Stimulated activated CD4-positive, alpha-beta T cell treated with anti-CD3 and anti-CD28 coated beads, Interleukin-15, amount 100 ng/mL, for 24 hours (primary cell): ENCODE measurements around the gene HDAC3.

Source experiments
- DNase-seq: peaks from one replicate; pipeline ENCODE4 v3.0.0-alpha.2; 2020

Gene HDAC3

DNA sequence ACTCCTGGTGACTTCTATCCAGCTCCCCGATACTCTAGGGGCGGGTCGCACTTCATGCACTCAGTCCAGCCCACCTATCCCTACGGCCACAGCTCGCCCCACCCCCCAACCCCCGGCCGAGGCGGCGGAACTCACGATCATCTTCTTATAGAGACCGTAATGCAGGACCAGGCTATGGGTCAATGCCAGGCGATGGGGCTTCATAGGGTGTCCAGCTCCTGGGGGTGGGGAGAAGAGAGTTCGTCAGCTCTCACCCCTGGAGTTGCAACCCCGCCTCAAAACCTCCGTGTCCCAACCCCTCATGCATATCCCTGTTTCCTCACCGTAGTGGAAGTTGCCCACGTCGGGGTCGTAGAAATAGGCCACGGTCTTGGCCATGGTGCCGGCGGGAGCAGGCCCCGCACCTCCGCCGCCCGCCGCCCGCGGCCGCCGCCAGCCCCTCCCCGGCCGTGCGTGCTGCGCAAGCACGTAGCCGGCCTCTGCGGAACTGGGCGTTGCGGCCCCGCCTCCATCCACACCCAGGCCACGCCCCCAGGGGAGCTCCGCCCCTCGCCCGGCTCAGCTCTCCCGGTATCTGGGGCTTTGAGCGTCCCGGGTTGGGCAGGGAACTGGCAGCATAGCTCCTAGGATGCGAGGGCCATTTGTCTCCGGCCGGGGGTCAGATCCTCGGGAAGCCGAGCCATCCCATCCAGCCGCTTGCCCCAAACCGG is at the start of gene HDAC3, which contains the start of gene RELL2:
Gene HDAC3 (minus strand): TSS at position 437 of the 710 bp plus-strand sequence. CDS start 59 bp downstream, at position 378.
Gene RELL2 (plus strand): TSS at position 585 of the 710 bp plus-strand sequence. CDS start 1,229 bp downstream, outside the sequence.
- peak; percentile 95 for DNase-seq

DNA sequence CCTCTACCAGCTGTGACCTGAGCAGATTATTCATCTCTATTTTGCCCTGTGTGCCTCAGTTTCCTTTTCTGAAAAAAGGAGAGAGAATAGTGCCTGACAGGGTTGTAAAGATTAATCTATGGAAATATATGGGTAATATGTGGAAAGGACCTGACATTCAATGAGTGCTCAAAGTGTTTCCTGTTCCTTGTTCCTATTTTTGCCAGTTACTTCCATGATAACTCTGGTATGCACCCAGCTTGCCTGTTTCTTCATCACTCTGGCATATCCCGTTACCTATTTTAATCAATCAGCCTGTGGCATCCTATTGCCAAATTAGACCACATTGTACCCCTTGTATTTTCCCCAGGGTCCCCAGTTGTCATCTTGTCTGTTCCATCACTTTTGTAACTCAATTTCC is 48.9 kb upstream of the HDAC3 start:
- DNase-seq: no peak

DNA sequence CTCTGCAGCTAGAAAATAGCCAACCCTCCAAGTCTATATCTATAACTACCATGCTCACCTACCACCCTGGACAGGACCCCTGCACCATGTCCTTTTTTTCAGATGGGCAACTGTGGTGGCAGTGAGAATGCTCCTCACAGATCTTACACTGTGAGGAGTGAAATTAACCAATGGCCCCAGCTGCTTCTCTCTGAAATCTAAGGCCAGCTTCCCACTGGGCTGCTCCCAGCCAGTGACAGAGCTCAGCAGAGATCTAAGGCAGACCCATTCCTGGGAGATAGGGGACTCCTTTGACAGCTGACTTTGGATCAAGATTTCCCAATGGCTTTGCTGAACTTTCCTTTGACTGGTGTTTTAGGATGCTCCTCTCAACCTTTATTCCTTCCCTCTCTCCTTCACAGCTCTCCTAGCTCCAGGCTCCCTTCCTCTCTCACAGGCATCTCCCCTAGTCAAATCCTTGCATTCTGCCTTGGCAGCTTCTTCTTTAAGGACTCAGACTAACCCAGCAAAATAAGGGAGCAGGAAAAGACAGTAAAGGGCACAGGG is 47.0 kb upstream of the HDAC3 start:
- no peak for DNase-seq

DNA sequence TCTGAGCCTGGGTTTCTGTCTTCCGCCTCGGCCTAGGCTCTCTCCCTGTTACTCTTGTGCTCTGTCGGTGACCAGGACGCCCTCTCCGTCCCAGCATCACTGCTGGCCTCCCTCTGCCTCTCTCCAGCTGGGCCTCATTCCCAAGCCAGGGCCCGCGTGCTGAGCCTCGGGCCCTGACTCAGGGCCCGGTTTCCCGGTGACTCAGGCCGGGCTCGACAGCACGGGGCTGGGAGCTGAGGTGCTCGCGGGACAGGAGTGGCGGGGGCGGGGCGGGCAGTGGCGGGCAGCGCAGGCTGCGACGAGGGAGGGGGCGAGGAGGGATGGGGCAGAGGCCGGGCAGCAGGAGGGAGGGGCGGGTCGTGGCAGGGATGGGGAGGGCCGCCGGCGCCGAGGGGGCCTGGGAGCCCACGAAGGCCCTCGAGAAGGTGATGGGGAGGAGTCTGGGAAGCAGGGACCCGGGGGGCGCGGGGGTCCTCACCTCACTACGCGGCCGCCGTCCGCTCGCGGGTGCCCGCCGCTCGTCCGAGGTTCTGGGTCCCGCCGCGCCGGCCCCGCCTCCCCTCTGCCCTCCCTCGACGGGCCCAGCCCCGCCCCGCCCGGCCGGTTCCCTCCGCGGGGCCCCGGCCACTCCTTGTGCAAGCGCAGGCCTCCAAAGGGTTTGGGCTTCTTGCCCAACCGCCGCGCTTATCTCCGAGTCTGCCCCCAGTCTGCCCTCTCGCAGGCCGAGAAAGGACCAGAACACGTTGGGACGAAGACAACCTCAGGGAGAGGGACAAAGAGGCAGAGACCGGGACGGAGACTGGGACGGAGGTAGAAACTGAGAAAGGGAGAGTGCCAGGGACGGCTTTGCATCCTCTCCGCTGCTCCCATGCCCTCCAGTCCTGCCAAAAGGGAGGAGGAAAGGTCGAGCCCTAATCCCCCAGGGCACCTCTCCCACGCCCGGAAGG is 45.3 kb upstream of the HDAC3 start, which contains the start of gene ARAP3:
Gene ARAP3 (minus strand): TSS at position 536 of the 947 bp plus-strand sequence. CDS start 1,744 bp downstream, outside the sequence.
- peak; percentile 52 for DNase-seq

DNA sequence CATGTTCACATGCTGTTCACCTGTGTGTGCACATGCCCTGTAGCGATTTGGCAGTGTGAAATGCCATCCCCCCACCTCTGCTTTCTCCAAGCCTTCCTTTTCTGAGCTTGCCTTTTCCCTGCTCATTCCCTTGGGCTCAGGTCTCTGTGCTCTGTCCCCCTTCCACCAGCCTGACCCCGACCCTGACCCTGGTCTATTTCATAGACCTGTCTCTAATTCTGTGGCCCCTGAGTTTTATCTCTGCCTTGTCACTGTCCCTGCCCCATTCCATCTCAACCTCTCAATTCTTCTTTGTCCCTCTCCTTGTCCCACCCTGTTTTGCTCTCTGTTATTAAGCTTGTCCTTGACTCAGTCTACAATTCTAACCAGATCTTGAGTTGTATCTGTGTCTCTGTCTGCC is 44.6 kb upstream of the HDAC3 start:
- DNase-seq: no peak

DNA sequence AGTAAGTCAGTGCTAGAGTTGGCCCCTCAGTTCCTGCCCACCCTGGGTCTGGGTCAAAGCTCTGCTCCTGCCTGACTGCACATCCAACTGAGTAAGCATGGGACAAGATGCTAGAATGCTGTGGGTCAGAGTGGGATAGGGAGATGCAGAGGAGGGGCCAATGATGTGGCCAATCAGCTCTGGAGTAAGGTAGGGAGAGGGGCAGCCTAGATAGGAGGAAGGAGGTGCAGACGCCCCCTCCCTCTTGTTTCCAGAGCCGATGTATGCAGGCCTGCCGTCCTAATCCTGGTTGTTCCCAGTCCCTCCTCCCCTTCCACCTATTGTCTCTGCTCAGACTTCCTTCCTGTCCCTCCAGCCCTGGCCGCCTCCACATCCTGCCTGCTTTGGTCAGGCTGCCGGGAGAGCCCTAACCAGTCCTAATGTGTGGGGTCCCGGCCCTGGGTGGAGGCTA is 44.1 kb upstream of the HDAC3 start:
- no peak for DNase-seq

DNA sequence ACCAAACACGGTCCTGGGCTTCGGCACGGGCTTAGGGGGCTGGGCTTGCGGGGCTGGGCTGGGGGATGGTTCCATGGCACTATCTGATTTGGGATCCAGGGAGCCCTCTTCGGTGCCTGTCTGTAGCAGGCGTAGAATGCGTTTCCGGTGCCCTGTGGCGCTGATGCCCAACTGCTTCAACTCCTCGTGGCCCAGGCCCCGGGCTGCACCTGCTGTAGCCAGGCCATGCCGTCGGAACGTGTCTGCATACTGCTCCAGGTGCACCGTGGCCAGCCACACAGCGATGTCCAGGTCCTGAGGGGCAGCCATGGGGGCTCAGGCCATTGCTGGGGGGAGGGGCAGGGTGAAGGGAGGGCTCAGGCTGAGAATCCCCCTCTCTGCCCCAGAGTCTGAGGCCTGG is 43.5 kb upstream of the HDAC3 start:
- DNase-seq: no peak

DNA sequence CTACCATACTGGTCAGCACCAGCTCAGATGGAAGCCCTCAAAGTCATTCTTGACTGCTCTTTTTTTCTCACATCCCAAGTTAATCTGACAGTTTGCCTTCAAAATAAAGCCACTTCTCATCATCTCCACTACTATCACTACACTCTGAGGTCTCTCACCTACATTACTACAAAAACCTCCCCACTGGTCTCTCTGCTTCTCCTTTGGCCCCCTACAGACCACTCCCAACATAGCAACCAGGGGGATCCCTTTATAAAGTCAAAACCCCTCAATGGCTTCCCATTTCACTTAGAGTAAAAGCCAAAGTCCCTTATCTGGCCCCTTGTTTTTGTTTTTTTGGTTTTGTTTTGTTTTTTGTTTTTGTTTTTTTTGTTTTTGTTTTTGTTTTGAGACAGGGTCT is 40.8 kb upstream of the HDAC3 start:
- no peak for DNase-seq

DNA sequence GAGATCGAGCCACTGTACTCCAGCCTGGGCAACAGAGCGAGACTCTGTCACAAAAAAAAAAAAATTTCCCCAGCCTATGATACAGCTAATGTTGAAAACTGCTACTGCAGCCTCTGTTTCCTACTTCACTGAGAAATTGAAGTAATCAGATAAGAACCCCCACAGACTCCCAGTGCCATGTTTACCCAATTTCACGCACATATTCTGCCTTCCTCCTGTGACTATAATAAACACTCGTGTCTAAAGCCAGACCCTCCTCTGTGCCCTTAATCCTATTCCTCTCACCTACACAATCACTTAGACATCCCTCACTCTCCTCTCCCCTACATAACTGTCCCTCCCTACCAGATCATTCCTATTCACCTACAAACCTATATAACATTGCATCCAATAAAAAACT is 39.0 kb upstream of the HDAC3 start:
- DNase-seq: no peak

DNA sequence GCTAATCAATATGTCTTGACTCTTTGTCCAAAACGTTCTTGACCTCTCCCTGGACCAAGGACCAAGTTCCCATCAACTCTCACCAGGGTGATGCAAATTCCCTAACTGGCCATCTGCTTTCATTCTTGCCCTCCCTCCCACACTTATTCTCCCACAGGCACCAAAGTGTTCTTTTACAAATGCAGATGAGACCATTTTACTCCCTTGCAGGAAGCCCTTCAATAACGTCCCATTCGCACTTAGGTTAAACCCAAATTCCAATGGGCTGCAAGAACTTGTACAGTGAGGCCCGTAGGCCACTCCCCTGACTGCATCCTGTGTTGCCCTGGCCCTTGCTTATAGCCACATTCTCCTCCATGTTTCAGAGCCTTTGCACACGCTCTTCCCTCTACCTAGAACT is 38.1 kb upstream of the HDAC3 start:
- no peak for DNase-seq

DNA sequence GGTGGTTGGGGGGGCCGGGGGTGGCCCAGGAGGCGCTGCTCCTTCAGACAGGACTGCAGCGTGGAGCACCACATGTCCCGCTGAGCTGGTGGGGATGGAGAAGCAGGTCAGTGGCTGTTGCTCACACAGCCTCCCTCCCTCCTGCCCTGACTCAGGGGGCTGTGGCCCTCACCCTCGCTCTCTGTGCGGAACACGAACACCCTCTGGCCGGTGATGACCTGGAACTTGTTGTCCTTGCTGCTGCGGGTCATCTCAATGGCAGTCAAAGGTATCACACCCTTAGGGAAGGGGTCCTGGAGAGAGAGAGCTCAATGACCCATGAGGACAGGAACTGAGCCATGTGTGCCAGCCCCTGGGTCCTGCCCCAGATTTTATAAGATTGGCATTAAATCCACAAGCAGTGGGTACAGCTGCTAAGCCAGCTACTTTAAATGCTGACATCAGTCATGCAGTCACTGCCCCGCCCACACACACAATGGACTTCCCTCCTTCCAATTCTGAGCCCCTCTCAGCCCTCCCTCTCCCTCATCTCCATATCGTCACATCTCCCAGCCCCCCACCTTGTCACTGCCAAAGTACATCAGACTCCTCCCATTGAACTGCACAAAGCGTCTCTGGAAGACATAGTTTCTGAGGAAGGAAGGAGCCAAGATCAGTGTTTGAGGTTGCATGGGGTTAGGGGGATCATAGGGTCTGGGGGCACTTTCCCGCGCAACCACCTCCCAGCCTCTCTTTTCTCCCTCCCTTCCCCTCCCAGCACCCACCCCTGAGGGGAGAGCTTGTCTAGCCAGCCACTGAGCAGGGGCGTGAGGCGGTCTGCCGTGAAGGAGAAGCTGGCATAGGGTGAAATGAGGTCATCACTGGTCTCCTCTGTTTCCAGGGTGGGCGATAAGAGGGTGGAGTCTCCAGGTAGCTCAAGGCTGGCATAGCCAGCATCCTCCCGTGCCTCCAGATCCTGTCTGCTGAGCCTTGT is 36.5 kb upstream of the HDAC3 start:
- no peak for DNase-seq

DNA sequence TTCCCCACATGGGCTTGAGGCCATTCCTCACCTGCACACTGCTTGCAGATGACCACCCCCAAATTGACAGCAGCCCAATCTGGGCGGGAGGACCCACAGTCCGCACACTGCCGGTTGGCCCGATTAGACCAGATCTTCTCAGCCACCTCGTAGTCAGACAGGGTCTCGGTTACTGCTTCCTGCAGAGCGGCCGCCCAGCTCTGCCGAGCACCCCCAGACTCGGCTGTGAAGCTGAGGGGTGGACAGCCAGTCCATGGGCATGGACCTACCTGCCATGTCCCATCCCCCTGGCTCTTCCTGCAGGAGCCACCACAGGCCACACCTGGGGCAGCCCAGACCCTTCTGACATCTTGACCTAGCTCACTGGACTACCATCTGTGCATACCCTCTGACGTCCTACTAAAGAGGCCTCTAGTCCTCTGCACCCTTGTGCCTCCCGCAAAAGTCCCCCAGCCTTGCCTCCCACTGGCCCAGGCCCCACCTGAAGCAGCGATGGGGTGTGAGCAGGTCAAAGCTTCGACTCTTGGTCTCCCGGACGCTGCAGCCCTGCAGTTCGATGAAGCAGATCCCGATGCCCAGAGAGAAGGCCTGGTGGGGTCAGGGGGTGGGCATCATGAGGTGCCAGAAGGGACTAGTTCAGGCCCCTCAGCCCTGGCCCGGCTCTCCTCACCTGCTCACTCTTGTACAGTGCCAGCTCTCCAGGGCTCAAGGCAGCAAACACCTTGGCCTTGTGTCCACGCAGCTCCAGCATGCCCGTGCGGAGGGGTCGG is 35.6 kb upstream of the HDAC3 start:
- DNase-seq: no peak

DNA sequence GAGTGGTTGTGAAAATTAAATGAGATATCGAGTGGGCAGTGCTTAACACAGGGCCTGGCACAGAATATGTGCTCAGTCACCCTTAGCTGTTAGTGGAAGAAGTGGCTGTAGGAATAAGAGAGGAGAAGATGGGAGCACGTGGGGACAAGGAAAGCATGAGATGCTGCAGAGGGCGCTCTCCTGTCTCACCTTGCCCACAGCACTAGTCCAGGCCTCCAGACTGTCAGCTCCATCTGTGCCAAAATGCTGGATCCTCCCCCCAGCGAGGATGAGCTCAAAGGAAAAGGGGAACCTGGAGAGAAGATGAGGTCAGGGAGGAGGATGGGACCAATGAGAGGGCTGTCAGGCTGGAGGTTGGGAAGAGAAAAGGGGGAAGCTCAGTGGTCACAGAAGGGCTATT is 32.9 kb upstream of the HDAC3 start:
- DNase-seq: no peak

DNA sequence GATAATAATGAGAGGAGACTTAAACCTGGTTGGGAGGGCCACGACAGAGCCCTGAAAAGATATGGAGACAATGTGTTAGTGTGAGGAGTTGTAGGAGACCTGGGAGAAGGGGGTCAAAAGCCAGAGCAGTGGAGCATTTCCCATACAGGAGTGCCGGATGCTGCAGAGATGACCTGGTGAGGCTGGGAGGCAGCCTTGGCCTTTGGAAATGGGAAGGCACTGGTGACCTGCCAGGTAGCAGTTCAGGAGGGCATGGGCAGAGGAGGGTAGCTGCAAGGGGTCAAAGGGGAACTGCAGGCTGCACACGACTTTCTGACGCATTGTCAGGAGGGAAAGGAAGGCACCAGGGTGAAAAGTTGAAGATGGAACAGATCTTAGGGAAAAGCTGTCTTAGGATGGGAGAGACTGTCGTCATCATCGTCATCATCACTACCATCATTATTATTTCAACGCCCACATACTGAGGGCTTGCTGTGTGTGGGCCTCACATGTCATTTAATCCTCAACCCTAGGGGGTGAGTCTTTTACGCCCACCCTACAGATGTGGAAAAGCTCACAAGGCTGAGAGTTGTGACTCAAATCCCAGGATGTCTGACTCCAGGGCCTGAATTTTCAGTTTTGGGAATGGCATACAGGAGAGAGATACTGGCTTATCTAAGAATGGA is 32.1 kb upstream of the HDAC3 start:
- no peak for DNase-seq

DNA sequence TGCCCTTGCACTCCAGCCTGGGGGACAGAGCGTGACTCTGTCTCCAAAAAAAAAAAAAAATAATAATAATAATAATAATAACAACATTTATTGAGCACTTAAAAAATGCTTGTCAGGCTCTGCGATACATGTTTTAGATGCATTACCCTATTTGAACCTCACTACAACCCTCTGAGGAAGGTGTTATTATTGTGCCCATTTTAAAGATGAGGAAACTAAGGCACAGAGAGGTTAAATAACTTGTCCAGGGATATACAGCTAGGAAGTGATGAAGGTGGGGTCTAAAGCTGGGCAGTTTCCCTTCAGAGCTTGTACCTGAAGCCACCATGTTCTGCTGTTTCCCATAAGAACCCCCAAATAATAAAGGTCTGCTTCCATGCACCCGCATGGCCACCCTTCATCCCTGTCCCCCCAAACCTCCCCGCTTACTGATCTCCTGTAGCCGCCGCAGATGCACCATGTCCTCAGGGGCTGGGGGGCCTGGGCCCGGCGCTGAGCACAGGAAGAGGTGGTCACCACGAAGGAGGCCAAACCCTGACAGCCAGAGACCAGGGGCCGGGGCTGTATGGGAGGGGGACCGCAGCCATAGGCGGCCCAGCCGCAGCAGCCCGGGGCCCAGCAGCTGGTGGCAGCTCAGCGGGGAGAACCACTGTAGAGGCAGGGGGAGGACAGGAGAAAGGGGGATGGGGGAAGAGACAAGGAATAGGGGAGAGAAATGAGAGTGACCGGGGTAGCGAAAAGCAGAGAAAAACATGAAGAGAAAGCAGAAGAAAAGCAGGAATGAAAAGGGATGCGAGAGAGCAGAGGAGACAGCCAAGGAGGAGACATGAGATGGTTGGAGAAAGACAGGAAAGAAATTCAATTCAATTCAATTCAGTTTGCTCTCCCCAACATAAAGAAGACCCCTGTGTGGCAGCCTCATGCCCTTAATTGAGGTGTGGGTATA is 29.6 kb upstream of the HDAC3 start:
- no peak for DNase-seq

DNA sequence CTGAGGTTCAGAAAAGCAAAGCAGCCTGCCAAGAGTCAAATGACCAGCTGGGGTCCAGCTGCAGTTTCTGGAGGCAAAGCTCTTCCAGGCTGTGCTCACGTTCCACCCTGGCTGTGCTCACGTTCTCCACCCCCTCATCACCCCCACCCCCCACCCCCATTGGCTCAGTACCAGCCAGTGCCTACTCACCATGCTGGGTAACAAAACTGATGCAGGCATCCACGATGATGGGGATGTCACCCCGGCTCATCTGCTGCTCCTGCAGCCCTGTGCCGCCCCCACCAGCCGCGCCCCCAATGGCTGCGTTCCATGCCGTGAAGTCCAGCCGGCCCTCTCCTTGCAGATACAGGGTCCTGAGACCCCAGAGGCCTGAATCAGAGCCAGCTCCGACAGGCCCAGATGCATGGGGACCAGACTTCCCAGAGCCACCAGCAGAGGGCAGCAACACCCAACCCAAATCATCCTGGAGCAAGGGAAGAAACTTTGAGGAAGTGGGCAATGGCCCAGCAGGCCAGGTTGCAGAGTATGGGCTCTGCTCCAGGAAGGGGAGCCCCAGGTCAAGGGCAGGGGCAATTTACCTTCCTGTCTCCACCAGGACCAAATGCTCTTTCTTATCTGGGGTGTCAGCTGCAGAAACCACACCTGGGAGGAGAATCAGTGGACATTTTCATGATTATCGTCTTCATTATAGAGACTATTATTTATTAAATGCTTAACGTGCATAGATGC is 28.2 kb upstream of the HDAC3 start:
- peak; percentile 79 for DNase-seq

DNA sequence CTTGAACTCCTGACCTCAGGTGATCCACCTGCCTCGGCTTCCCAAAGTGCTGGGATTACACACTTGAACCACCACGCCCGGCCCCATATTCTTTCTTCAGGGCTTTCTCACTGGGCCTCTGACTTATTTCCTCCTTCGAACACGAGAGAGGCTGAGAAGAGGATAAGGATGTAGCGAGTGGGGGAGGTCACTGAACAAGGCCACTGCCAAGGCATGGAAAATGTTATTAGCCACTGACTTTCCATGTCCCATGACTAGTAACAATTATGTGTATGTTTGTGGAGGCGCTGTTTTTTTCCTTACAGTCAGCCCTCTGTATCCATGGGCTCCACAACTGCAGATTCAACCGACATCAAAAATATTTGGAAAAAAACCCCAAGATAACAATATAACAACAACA is 26.9 kb upstream of the HDAC3 start:
- DNase-seq: no peak

DNA sequence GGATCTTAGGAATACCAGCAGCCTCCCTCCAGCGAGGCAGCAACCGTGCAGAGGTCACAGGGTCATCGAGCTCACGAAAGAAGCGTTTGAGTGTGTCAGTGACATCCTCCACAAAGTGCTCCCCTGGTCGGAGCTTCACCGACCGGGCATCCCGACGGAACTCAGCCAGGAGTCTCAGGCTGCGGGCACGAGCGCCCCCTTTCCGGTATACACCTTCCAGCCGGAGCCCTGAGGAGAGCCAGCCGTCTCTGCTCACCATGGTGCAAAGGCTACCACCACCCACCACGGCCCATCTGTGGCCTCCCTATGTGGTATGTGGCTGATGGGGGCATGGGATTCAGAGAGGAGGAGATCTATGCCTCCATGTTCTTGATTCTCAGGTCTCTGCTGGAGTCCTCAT is 25.4 kb upstream of the HDAC3 start:
- DNase-seq: no peak
